Lung (tissue), 12 donors: ENCODE measurements around the gene LHX6. TPM values are rescaled to one million over a fixed set of nuclear protein-coding genes. Genes with fewer than 3 reads are reported as not detected.

Source experiments
- ATAC-seq: fragments of 200-7000 bp; cut with Tn5 transposase; one replicate; pipeline ENCODE4 v1.9.1; 2020; ENCODE audit warnings: moderate number of reproducible peaks; ENCODE audit not compliant: insufficient read depth, low FRiP score
- DNase-seq, 3 donors: peaks; one replicate each; pipeline ENCODE4 v3.0.0-alpha.2; 2013 to 2017
- H3K27ac ChIP-seq, 2 donors: one replicate each; pipeline ENCODE4 v1.5.1; 2013; ENCODE audit warnings: mild to moderate bottlenecking in 2 of 2, moderate library complexity in 2 of 2, control low read depth in 1 of 2, inconsistent platforms in 1 of 2, low read depth in 1 of 2, low read length in 1 of 2
- H3K27me3 ChIP-seq, 3 donors: one replicate each; pipeline ENCODE4 v1.5.1; 2013; ENCODE audit warnings: low read length in 2 of 3; ENCODE audit not compliant: control insufficient read depth in 3 of 3, insufficient read depth in 3 of 3
- H3K36me3 ChIP-seq, 4 donors: one replicate each; pipeline ENCODE4 v1.5.1; 2013; ENCODE audit warnings: low read length in 4 of 4, mild to moderate bottlenecking in 1 of 4, moderate library complexity in 1 of 4; ENCODE audit not compliant: control insufficient read depth in 4 of 4, insufficient read depth in 4 of 4
- H3K4me1 ChIP-seq, 5 donors: one replicate each; pipeline ENCODE4 v1.5.1; 2013; ENCODE audit warnings: low read length in 5 of 5, mild to moderate bottlenecking in 2 of 5, moderate library complexity in 1 of 5; ENCODE audit not compliant: control insufficient read depth in 5 of 5, insufficient read depth in 5 of 5
- H3K4me3 ChIP-seq: one replicate; pipeline ENCODE4 v1.5.1; 2013; ENCODE audit warnings: mild to moderate bottlenecking, control low read depth, moderate library complexity
- H3K9ac ChIP-seq, 2 donors: one replicate each; pipeline ENCODE4 v1.5.1; 2013; ENCODE audit warnings: low read length in 2 of 2, control low read depth in 1 of 2; ENCODE audit not compliant: insufficient read depth in 1 of 2
- H3K9me3 ChIP-seq, 4 donors: one replicate each; pipeline ENCODE4 v1.5.1; 2013; ENCODE audit warnings: low read length in 3 of 4, mild to moderate bottlenecking in 1 of 4, moderate library complexity in 1 of 4; ENCODE audit not compliant: control insufficient read depth in 4 of 4, insufficient read depth in 3 of 4
- CTCF ChIP-seq: IDR thresholded peaks from 2 replicates; pipeline ENCODE4 v1.5.1; 2012; ENCODE audit warnings: mild to moderate bottlenecking; ENCODE audit errors: control extremely low read depth, extremely low read depth
- WGBS, 2 donors: extraction: QIAGEN DNeasy Blood & Tissue Kit; methylation state at CpG; one replicate each; pipeline ENCODE4 v1.1.7; 2013; 5-methylcytosine and 5-hydroxymethylcytosine counted together
- polyA plus RNA-seq, 2 donors: library from polyadenylated mRNA; stranded (reverse); fragments of 200-250 nt; gene quantifications; one replicate each; pipeline ENCODE4 v1.2.1, GENCODE V29; 2013
- total RNA-seq, 2 donors: library from RNA; depleted of rRNA in 1 of 2; stranded (reverse); fragments of >200 nt in 1 of 2; gene quantifications; one replicate each; pipeline ENCODE4 v1.2.1, GENCODE V29; 2014 to 2021
- donor health status: control.
- donor health status: control.
- donor health status: Bipolar disorder and iron deficiency.
- donor health status: healthy.
- donor health status: DM: yes; HTN: yes; CAD: no.

The LHX6 gene
- total and polyA plus RNA-seq, 4 donors: 3.2 to 11.3 (median 4.3) TPM

- H3K9ac ChIP-seq: no peak overlapping the region
- WGBS, 2 donors: 87 to 93% methylated on average over 6 of the region's 6 CpGs
Observed at GRCh38 chr9:122193651-122194050, 35.1 kb downstream of the LHX6 start.

DNA sequence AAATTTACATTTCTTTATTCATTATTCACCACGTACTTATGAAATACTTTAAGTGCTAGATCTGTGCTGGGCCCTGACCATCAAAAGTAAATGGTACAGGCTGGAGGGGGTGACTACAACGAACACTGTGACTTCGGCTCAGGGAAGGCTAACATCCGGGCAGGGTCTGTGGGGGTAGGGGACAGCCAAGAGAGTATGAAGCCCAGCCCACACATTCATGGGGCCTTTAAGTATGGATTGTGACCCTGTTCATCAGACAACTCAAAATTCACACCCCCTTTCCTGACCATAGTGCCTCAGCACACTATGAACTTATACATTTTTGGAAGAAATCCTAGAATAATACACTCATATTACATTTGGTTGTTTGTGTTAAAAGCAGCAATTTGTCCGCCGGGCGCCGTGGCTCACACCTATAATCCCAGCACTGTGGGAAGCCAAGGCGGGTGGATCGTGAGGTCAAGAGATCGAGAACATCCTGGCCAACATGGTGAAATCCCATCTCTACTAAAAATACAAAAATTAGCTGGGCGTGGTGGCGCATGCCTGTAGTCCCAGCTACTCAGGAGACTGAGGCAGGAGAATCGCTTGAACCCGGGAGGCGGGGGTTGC lies 35.7 kb downstream of the LHX6 start:
- H3K9ac ChIP-seq: no peak overlapping the region
- H3K27ac ChIP-seq: no peak overlapping the region
- no peak overlapping the region for H3K4me3 ChIP-seq
- no peaks in the 10 kb centered on the region for H3K36me3 ChIP-seq
- TF ChIP-seq CTCF: no peak
- no peaks in the 10 kb centered on the region for H3K9me3 ChIP-seq
- H3K4me1 ChIP-seq: peaks cover 0 to 17% (median 0%) of the 10 kb centered on the region in 5 donors
- H3K27me3 ChIP-seq: no peaks in the 10 kb centered on the region
- DNase-seq (peak in 2 of 3 donors; percentile 44 to 48), ATAC-seq (no peak)
- 74 to 83% methylated on average over 16 of the region's 16 CpGs for WGBS, 2 donors

More at GRCh38 chr9:122193651-122194050, 35.1 kb downstream of the LHX6 start:
- Histone ChIP-seq H3K4me3 (no peak overlapping the region), H3K9me3 (no peaks in the 10 kb centered on the region), H3K27ac (no peak overlapping the region), H3K4me1 (peaks cover 0 to 23% (median 0%) of the 10 kb centered on the region in 5 donors), H3K27me3 (no peaks in the 10 kb centered on the region), H3K36me3 (no peaks in the 10 kb centered on the region)
- ATAC-seq (no peak), DNase-seq (no peak)
- no peak for TF ChIP-seq CTCF

- H3K36me3 ChIP-seq: no peaks in the 10 kb centered on the region
- no peak overlapping the region for H3K27ac ChIP-seq
- no peak overlapping the region for H3K4me3 ChIP-seq
- DNase-seq: no peak
- ATAC-seq: no peak
- peaks cover 0 to 13% (median 0%) of the 10 kb centered on the region in 5 donors for H3K4me1 ChIP-seq
- TF ChIP-seq CTCF: no peak
- H3K9ac ChIP-seq: no peak overlapping the region
- H3K27me3 ChIP-seq: no peaks in the 10 kb centered on the region
- H3K9me3 ChIP-seq: no peaks in the 10 kb centered on the region
- WGBS, 2 donors: 75 to 88% methylated on average over 5 of the region's 5 CpGs
Observed at GRCh38 chr9:122192261-122192875, 36.4 kb downstream of the LHX6 start.
